Activated T-helper 1 cell treated with anti-CD3 and anti-CD28 coated beads, Interleukin-12 subunit alpha, Interleukin-12 subunit beta, Interleukin-2, Interleukin-4 antibody, amounts not matched to agents 30 ng/mL and 10 ng/mL and 1 ng/mL, durations not matched to agents 14 hours and 24 hours and 36 hours (primary cell): Measurements from ENCODE around the gene TAF3. TPM values are rescaled to one million over a fixed set of nuclear protein-coding genes. Genes with fewer than 3 reads are reported as not detected.

Experiments used
- DNase-seq: peaks from one replicate; pipeline ENCODE4 v3.0.0; 2021; ENCODE audit warnings: low spot score
- H3K27ac Mint-ChIP-seq: one replicate; pipeline ENCODE4 v1.8.0; 2021; ENCODE audit warnings: mild to moderate bottlenecking, mixed read lengths
- H3K27me3 Mint-ChIP-seq: one replicate; pipeline ENCODE4 v1.8.0; 2022; ENCODE audit warnings: mild to moderate bottlenecking, moderate library complexity, mixed read lengths; ENCODE audit not compliant: insufficient read depth
- H3K36me3 Mint-ChIP-seq: one replicate; pipeline ENCODE4 v1.8.0; 2021; ENCODE audit warnings: low read depth, mixed read lengths
- H3K4me1 Mint-ChIP-seq: one replicate; pipeline ENCODE4 v1.8.0; 2021; ENCODE audit warnings: low read depth, mixed read lengths
- H3K4me3 Mint-ChIP-seq: one replicate; pipeline ENCODE4 v1.8.0; 2021; ENCODE audit warnings: mild to moderate bottlenecking, moderate library complexity, mixed read lengths
- H3K9me3 Mint-ChIP-seq: one replicate; pipeline ENCODE4 v1.8.0; 2021; ENCODE audit warnings: mixed read lengths
- intact Hi-C: fragments of 100-400 bp; cut with micrococcal nuclease; formaldehyde crosslinking; loops from one replicate; pipeline ENCODE4 v1.15.1; 2024
- total RNA-seq: library from RNA; stranded (reverse); gene quantifications from 2 replicates; pipeline ENCODE4 v1.2.3, GENCODE V29; 2022

The TAF3 gene
- total RNA-seq, 1 donor from 2014 or later: 15.1 TPM

GRCh38 chr10:7953447-7953846, 135.1 kb downstream of the TAF3 start:
- Mint-ChIP-seq H3K36me3 (no peaks in the 10 kb centered on the region), H3K4me1 (peaks cover 7% of the 10 kb centered on the region), H3K27me3 (peaks cover 2% of the 10 kb centered on the region), H3K4me3 (no peak overlapping the region), H3K27ac (no peak overlapping the region), H3K9me3 (no peaks in the 10 kb centered on the region)
- intact Hi-C loops: no loop called here
- no peak for DNase-seq

GRCh38 chr10:7955446-7955845, 137.1 kb downstream of the TAF3 start:
- intact Hi-C loops: no loop called here
- Mint-ChIP-seq H3K9me3 (no peaks in the 10 kb centered on the region), H3K27ac (no peak overlapping the region), H3K27me3 (peaks cover 2% of the 10 kb centered on the region), H3K4me3 (no peak overlapping the region), H3K4me1 (peaks cover 7% of the 10 kb centered on the region), H3K36me3 (no peaks in the 10 kb centered on the region)
- DNase-seq: no peak

GRCh38 chr10:7956508-7956907, 138.2 kb downstream of the TAF3 start:
- DNase-seq: no peak
- Mint-ChIP-seq H3K9me3 (no peaks in the 10 kb centered on the region), H3K4me1 (peaks cover 7% of the 10 kb centered on the region), H3K36me3 (no peaks in the 10 kb centered on the region), H3K27ac (no peak overlapping the region), H3K4me3 (no peak overlapping the region), H3K27me3 (peaks cover 2% of the 10 kb centered on the region)
- intact Hi-C loops: no loop called here

GRCh38 chr10:7957591-7957990, 139.3 kb downstream of the TAF3 start:
- Mint-ChIP-seq H3K4me1 (peaks cover 7% of the 10 kb centered on the region), H3K27me3 (peaks cover 2% of the 10 kb centered on the region), H3K9me3 (no peaks in the 10 kb centered on the region), H3K4me3 (no peak overlapping the region), H3K36me3 (no peaks in the 10 kb centered on the region), H3K27ac (no peak overlapping the region)
- intact Hi-C loops: no loop called here
- no peak for DNase-seq

GRCh38 chr10:7958442-7958841, 140.1 kb downstream of the TAF3 start:
- Mint-ChIP-seq H3K36me3 (peaks cover 2% of the 10 kb centered on the region), H3K9me3 (no peaks in the 10 kb centered on the region), H3K4me1 (peaks cover 7% of the 10 kb centered on the region), H3K27me3 (peaks cover under 1% of the 10 kb centered on the region), H3K27ac (no peak overlapping the region), H3K4me3 (no peak overlapping the region)
- DNase-seq: no peak
- intact Hi-C loops: no loop called here

GRCh38 chr10:7960108-7960507, 141.8 kb downstream of the TAF3 start:
- Mint-ChIP-seq H3K4me3 (no peak overlapping the region), H3K27me3 (no peaks in the 10 kb centered on the region), H3K9me3 (no peaks in the 10 kb centered on the region), H3K4me1 (peaks cover 12% of the 10 kb centered on the region), H3K27ac (no peak overlapping the region), H3K36me3 (peaks cover 16% of the 10 kb centered on the region)
- intact Hi-C loops: no loop called here
- no peak for DNase-seq

GRCh38 chr10:7962592-7962991, 144.3 kb downstream of the TAF3 start:
- intact Hi-C loops: no loop called here
- DNase-seq: no peak
- no peaks in the 10 kb centered on the region for H3K9me3 Mint-ChIP-seq
- peaks cover 6% of the 10 kb centered on the region for H3K4me1 Mint-ChIP-seq
- H3K4me3 Mint-ChIP-seq: no peak overlapping the region
- H3K36me3 Mint-ChIP-seq: peaks cover 20% of the 10 kb centered on the region
- no peaks in the 10 kb centered on the region for H3K27me3 Mint-ChIP-seq
- H3K27ac Mint-ChIP-seq: no peak overlapping the region

- H3K27me3 Mint-ChIP-seq: no peaks in the 10 kb centered on the region
- H3K4me1 Mint-ChIP-seq: peaks cover 6% of the 10 kb centered on the region
- no peak for DNase-seq
- H3K9me3 Mint-ChIP-seq: no peaks in the 10 kb centered on the region
- H3K36me3 Mint-ChIP-seq: peaks cover 20% of the 10 kb centered on the region
- no peak overlapping the region for H3K4me3 Mint-ChIP-seq
- intact Hi-C loops: no loop called here
- no peak overlapping the region for H3K27ac Mint-ChIP-seq
Observed at GRCh38 chr10:7965457-7965856, 147.2 kb downstream of the TAF3 start.

- H3K9me3 Mint-ChIP-seq: no peaks in the 10 kb centered on the region
- H3K36me3 Mint-ChIP-seq: peaks cover 20% of the 10 kb centered on the region
Observed at GRCh38 chr10:7967035-7967434, 148.7 kb downstream of the TAF3 start.

GRCh38 chr10:7968510-7969112, 150.3 kb downstream of the TAF3 start:
- intact Hi-C loops: no loop called here

More at GRCh38 chr10:7967035-7967434, 148.7 kb downstream of the TAF3 start:
- no peak overlapping the region for H3K4me3 Mint-ChIP-seq
- DNase-seq: no peak
- intact Hi-C loops: no loop called here
- no peaks in the 10 kb centered on the region for H3K27me3 Mint-ChIP-seq
- H3K27ac Mint-ChIP-seq: no peak overlapping the region
- peaks cover 6% of the 10 kb centered on the region for H3K4me1 Mint-ChIP-seq

GRCh38 chr10:7969623-7970022, 151.3 kb downstream of the TAF3 start:
- H3K9me3 Mint-ChIP-seq: no peaks in the 10 kb centered on the region
- DNase-seq: no peak
- no peak overlapping the region for H3K4me3 Mint-ChIP-seq
- intact Hi-C loops: no loop called here
- H3K27ac Mint-ChIP-seq: no peak overlapping the region
- no peaks in the 10 kb centered on the region for H3K27me3 Mint-ChIP-seq
- H3K36me3 Mint-ChIP-seq: peaks cover 9% of the 10 kb centered on the region
- H3K4me1 Mint-ChIP-seq: peaks cover 6% of the 10 kb centered on the region

More at GRCh38 chr10:7968510-7969112, 150.3 kb downstream of the TAF3 start:
- H3K4me3 Mint-ChIP-seq: no peak overlapping the region
- no peak overlapping the region for H3K27ac Mint-ChIP-seq
- no peaks in the 10 kb centered on the region for H3K27me3 Mint-ChIP-seq
- no peaks in the 10 kb centered on the region for H3K9me3 Mint-ChIP-seq
- H3K4me1 Mint-ChIP-seq: peaks cover 6% of the 10 kb centered on the region
- DNase-seq: no peak
- peaks cover 18% of the 10 kb centered on the region for H3K36me3 Mint-ChIP-seq

- Mint-ChIP-seq H3K4me3 (no peak overlapping the region), H3K4me1 (no peaks in the 10 kb centered on the region), H3K36me3 (no peaks in the 10 kb centered on the region), H3K27ac (no peak overlapping the region), H3K27me3 (no peaks in the 10 kb centered on the region), H3K9me3 (no peaks in the 10 kb centered on the region)
- no peak for DNase-seq
- intact Hi-C loops: no loop called here
Observed at GRCh38 chr10:7971949-7972348, 153.6 kb downstream of the TAF3 start.

GRCh38 chr10:7972367-7972766, 154.1 kb downstream of the TAF3 start:
- no peak for DNase-seq
- intact Hi-C loops: no loop called here
- no peak overlapping the region for H3K4me3 Mint-ChIP-seq
- H3K27me3 Mint-ChIP-seq: no peaks in the 10 kb centered on the region
- H3K4me1 Mint-ChIP-seq: no peaks in the 10 kb centered on the region
- H3K36me3 Mint-ChIP-seq: no peaks in the 10 kb centered on the region
- no peak overlapping the region for H3K27ac Mint-ChIP-seq
- H3K9me3 Mint-ChIP-seq: no peaks in the 10 kb centered on the region

- intact Hi-C loops: no loop called here
- Mint-ChIP-seq H3K36me3 (peaks cover 14% of the 10 kb centered on the region), H3K27ac (no peak overlapping the region), H3K27me3 (no peaks in the 10 kb centered on the region), H3K4me3 (no peak overlapping the region), H3K4me1 (no peaks in the 10 kb centered on the region), H3K9me3 (no peaks in the 10 kb centered on the region)
- DNase-seq: no peak
Observed at GRCh38 chr10:7980196-7980595, 161.9 kb downstream of the TAF3 start.
